MV-4-11 (cell line): ENCODE measurements around the gene PLB1.

Source experiments
- DNase-seq: peaks from one replicate; lab custom pipeline; 2025; lab: John Stamatoyannopoulos, UW

Gene PLB1

GRCh38 chr2:28495551-28496250 is at the start of gene PLB1:
Gene PLB1 (plus strand): TSS chr2:28496060. CDS start chr2:28496115, 55 bp downstream.
- no peak for DNase-seq

- DNase-seq: no peak
Measured at GRCh38 chr2:28446531-28446930, 49.3 kb upstream of the PLB1 start.

- DNase-seq: no peak
Measured at GRCh38 chr2:28447086-28447485, 48.8 kb upstream of the PLB1 start.

- peak; percentile 99 for DNase-seq
Measured at GRCh38 chr2:28447943-28448792, 47.7 kb upstream of the PLB1 start.

- DNase-seq: no peak
Measured at GRCh38 chr2:28448793-28449100, 47.1 kb upstream of the PLB1 start.

- DNase-seq: no peak
Measured at GRCh38 chr2:28449126-28449487, 46.8 kb upstream of the PLB1 start.

- DNase-seq: peak; percentile 31
Measured at GRCh38 chr2:28449488-28450395, 46.1 kb upstream of the PLB1 start.

- no peak for DNase-seq
Measured at GRCh38 chr2:28450901-28451565, 44.8 kb upstream of the PLB1 start.

- DNase-seq: no peak
Measured at GRCh38 chr2:28451793-28452533, 43.9 kb upstream of the PLB1 start.

GRCh38 chr2:28452534-28453081 is 43.3 kb upstream of the PLB1 start:
- DNase-seq: peak; percentile 39

GRCh38 chr2:28453396-28453795 is 42.5 kb upstream of the PLB1 start:
- no peak for DNase-seq

GRCh38 chr2:28454016-28454930 is 41.6 kb upstream of the PLB1 start:
- DNase-seq: no peak

- DNase-seq: no peak
Measured at GRCh38 chr2:28457237-28457636, 38.6 kb upstream of the PLB1 start.

GRCh38 chr2:28461056-28461455 is 34.8 kb upstream of the PLB1 start:
- no peak for DNase-seq

- DNase-seq: no peak
Measured at GRCh38 chr2:28462122-28462521, 33.7 kb upstream of the PLB1 start.

- no peak for DNase-seq
Measured at GRCh38 chr2:28463211-28463816, 32.5 kb upstream of the PLB1 start.

- DNase-seq: peak; percentile 91
Measured at GRCh38 chr2:28463893-28464292, 32.0 kb upstream of the PLB1 start.

- DNase-seq: no peak
Measured at GRCh38 chr2:28465148-28465885, 30.5 kb upstream of the PLB1 start.

- DNase-seq: no peak
Measured at GRCh38 chr2:28469304-28469703, 26.6 kb upstream of the PLB1 start.
